ENCODE data around the gene IQCK.

The IQCK gene

GRCh38 chr16:19860166-19861041 is 142.3 kb downstream of the IQCK start:
- no peak for DNase-seq (ENCODE audit: low spot score)

- DNase-seq (ENCODE audit: low spot score), result no peak
Measured at GRCh38 chr16:19861133-19861532, 143.1 kb downstream of the IQCK start.

DNA sequence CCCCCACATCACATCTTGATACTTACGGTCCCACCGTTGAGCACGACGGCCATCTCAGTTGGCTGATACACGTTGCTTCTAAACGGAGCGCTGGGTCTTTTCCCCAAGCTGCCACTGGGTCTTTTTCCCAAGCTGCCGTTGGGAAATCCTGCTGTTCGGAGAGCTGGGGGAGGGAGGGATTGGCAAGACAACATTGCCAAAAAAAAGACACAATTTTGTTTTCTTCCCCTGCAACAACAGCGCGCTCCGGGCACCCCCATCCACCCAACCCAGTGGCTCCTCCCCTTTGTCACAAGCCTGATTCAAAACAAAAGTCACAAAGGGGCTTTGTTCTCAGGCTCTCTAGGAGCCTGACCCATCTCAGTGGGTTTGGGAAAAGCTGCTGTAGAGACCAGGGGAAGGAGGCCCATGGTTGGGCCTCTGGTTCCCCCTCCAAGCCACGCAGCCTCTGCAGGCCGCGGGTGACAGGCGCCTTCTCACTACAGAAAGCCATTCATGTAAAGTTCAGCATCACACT is 143.8 kb downstream of the IQCK start:
- no peak for DNase-seq (ENCODE audit: low spot score)

DNA sequence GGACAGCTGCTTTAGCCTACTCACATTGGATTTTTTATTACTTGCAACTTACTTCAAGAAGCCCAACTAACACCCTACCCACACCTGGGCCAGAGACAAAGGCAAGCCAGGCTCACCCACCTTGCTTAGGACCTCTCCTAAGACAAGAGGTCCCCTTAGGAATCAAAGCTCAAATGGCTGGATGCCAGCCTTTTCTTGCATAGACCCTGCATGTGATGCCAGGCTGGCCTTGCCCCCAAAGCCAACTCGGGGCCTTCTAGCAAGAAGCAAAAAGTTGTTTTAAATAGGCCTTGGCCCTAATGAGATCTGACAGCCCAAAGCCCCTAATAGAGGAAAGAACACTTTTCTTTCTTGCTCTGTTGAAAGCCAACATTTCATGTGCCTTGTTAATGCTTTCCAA is 145.9 kb downstream of the IQCK start:
- no peak for DNase-seq (ENCODE audit: low spot score)

- no peak for DNase-seq (ENCODE audit: low spot score)
Measured at GRCh38 chr16:19864566-19864965, 146.5 kb downstream of the IQCK start.

GRCh38 chr16:19868421-19868820 is 150.3 kb downstream of the IQCK start:
- no peak for DNase-seq (ENCODE audit: low spot score)

GRCh38 chr16:19871721-19872120 is 153.7 kb downstream of the IQCK start:
- no peak for DNase-seq (ENCODE audit: low spot score)

DNA sequence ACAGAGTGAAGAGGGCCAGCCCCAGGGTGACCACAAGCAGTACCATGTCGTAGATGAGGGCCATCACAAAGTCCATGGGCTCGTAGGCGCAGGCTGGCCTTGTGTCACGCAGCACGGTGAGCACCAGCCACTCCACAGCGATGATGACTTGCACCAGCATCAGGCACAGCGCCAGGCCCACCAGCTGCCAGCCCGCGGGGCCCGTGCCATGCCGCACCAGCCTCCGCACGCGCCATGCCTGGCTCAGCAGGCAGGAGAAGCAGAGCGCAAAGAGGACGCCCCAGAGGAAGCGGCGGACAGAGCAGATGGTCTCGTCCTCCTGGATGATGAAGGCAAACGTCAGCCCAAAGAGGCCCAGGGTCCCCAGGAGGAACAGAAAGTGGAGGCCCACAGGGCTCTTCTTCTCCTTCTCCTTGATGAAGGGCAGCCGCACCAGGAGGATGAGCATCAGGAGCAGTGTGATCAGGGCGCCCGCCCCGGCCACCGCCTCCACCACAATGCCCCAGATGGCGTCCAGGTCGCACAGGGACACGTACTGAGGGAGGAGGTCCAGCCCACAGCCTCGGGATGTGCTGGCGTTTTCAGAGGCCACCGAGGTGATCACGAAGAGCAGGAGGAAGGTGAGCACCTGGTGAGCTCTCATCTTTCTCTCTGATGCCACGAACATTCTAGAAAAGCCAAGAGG is 154.2 kb downstream of the IQCK start:
- DNase-seq (ENCODE audit: low spot score), result no peak

DNA sequence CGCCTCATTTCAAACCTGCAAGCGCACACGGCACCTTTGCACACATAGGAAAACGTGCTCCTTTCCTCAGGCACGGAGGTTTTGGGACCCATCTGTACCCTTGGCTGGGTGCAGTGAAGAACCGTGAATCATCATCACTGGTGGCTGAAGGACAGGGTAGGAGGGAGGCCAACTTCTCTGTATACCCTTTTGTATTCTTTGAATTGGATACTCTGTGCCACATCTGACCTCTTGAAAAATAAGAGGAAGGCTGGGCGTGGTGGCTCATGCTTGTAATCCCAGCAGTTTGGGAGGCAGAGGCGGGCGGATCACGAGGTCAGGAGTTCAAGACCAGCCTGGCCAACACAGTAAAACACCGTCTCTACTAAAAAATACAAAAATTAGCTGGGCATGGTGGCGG is 154.9 kb downstream of the IQCK start:
- DNase-seq (ENCODE audit: low spot score), result no peak

GRCh38 chr16:19874026-19874425 is 156.0 kb downstream of the IQCK start:
- DNase-seq (ENCODE audit: low spot score), result no peak

GRCh38 chr16:19874851-19875546 is 156.9 kb downstream of the IQCK start:
- DNase-seq (ENCODE audit: low spot score), result no peak

DNA sequence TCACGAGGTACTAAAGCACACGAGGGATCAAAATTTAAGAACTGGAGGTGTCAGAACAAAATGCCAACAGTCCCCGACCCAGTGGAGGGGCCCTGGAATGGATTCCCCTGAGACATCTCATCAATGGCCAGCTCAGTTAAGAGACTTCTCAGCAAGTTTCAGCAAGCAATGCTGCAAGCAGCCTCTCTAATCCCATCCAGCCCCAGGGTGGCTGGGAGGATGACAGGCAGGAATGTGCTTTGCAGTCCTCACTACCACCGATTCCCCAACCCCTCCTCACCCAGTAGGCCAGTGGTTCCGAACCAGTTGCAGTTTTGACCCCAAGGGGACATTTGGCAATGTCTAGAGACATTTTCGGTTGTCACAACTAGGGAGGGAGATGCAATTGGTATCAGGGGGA is 157.8 kb downstream of the IQCK start:
- DNase-seq (ENCODE audit: low spot score), result no peak

- no peak for DNase-seq (ENCODE audit: low spot score)
Measured at GRCh38 chr16:19876501-19877059, 158.5 kb downstream of the IQCK start.

GRCh38 chr16:19878757-19879156 is 160.7 kb downstream of the IQCK start:
- no peak for DNase-seq (ENCODE audit: low spot score)

GRCh38 chr16:19879241-19879792 is 161.2 kb downstream of the IQCK start:
- DNase-seq (ENCODE audit: low spot score), result no peak

DNA sequence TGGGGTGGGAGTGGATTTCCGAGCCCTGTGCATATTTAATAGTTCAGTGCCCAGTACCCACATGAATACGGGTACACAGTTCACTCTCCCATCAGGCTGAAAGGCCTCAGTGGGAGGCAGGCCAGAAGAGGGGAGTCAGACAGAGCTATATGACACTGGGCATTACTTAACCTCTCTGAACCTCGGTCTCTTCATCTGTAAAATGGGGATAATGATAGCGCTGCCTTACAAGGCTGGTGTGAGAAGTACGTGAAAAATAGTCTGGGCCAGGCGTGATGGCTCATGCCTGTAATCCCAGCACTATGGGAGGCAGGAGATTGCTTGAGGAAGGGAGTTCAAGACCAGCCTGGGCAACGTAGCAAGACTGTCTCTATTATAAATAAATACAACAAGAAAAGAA is 163.0 kb downstream of the IQCK start:
- DNase-seq (ENCODE audit: low spot score), result no peak

DNA sequence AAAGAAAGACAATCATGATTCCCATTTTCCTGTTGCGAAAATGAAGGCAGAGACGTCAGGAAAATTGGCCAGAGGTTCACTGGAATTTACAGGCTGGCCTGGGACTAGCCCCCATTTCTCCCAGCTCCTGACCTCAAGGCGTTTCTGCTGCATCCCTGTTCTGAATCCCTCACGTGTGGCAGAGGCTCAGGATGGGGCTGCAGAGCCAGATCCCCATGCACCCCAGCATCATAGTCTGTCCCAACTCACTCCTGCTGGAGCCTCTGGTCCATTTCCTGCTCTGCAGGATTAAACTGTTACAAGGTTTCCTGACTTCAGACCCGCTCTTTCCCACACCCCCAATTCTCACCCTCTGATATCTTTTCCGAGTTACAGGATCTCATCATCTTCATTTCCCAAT is 163.7 kb downstream of the IQCK start:
- no peak for DNase-seq (ENCODE audit: low spot score)

DNA sequence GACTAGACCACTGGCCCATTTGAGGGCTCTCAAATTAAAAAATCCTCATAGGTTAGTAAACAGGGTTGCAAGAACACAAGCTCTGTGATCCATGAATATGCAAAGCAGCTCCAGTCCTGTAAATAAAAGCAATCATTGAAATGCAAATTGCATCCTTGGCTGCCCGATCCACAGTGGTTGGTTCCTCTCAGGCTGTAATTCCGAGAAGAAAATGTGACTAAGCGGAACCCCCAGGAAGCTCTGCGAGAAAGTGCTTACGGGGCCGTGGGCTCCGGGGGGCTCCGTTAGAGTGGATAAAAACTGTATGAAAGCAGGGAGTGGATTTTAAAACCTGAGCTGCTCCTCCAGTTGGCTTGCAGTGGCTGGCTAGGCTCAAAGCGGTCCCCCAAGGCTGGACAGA is 164.1 kb downstream of the IQCK start:
- no peak for DNase-seq (ENCODE audit: low spot score)

GRCh38 chr16:19882646-19883045 is 164.6 kb downstream of the IQCK start:
- no peak for DNase-seq (ENCODE audit: low spot score)

GRCh38 chr16:19883296-19883965 is 165.4 kb downstream of the IQCK start:
- DNase-seq (ENCODE audit: low spot score), result no peak

DNA sequence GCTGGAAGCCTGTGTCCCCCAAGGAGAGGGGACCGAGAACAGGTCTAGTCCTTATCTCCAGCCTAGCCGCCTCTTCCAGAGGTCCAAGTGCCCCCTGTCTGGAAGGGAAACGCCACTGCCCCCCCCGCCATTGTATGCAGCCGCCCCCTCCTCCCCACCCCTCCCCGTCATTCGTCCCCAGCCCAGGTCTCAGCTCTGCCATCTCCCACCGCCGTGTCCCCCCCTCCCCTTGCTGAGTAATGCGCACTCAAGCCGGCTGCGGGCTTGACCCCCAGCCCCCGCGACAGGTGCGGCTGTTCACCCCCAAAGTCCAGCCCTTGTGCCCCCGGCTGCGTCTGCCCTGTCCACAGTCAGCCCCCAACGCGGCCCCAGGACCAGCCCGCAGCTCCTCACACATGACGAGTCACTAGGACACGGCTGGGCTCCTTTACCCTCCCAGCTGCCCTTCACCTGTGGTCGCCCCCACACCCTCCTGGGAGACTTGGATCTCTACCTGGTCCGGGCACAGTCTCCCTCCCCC is 166.0 kb downstream of the IQCK start:
- DNase-seq (ENCODE audit: low spot score), result no peak

All from D341Med (cell line).